ENCODE results near the gene GZMA.
"Not testable (repeated sequence)": the region's sequence is repeated elsewhere in the genome, so short reads cannot be mapped to it uniquely, and the experiment has no call there.

Gene GZMA

DNA sequence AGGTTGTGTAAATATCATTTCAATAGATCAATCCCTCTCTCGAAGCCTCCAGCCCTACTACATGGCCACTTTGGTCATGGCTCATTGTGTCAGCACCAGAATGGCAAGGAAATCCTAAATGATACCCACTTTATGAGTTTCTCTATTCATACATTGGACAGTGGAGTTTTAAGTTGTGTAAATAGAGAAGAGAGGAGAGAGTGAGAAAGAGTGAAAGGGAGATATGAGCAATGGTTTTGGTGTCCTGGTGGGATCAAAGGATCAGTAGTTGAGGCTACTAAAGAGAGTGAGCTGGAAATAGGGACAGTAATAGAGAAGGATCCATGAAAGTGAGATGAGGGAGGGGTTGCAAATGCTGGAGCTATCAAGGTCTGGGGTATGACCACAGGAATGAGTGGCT lies 31.5 kb upstream of the GZMA start:
- no peak overlapping the region for H3K4me3 ChIP-seq (ENCODE audit: low read depth, low read length)
- TF ChIP-seq CTCF (conservative IDR thresholded peaks at IDR 0.05; ENCODE audit: low read depth, low read length): no peak
- no peak for DNase-seq (ENCODE audit: low read depth)

DNA sequence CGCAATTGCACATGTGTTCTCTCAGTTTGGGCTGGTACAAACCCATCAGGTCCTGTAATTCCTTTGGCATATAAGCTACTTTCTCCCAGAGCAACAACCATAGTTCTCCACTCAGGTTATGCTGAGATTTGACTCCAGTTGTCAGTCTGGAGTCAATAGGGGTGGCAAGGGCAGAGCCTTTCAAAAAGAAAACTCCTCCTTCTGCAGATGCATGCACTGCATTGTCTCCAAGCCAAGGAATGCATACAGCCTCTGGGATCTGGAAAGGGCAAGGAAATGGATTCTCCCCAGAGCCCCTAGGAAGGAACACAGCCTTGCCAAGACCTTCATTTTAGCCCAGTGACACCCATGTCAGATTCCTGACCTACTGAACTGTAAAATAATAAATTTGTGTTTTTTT lies 31.0 kb upstream of the GZMA start:
- no peak for DNase-seq (ENCODE audit: low read depth)
- TF ChIP-seq CTCF (conservative IDR thresholded peaks at IDR 0.05; ENCODE audit: low read depth, low read length): no peak
- no peak overlapping the region for H3K4me3 ChIP-seq (ENCODE audit: low read depth, low read length)

DNA sequence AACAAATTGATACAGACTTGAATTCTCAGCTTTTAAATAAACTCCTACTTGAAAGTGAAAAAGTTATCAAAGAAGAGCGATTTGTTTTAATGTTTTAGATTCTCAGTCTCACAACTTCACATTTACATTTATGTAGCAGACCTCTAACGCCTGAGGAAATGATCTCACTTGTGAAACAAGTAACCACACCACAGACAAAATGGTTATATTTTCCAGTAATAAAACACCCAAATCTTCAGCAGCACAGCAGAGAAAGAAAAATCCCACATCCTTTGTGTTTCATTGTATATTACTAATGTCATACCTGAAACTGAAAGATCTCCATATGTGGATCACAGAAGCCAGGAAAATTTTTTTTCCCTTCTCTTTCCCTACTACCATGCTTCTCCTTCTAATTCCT lies 29.8 kb upstream of the GZMA start:
- no peak for TF ChIP-seq CTCF (conservative IDR thresholded peaks at IDR 0.05; ENCODE audit: low read depth, low read length)
- DNase-seq (ENCODE audit: low read depth): peak; percentile 6
- no peak overlapping the region for H3K4me3 ChIP-seq (ENCODE audit: low read depth, low read length)

DNA sequence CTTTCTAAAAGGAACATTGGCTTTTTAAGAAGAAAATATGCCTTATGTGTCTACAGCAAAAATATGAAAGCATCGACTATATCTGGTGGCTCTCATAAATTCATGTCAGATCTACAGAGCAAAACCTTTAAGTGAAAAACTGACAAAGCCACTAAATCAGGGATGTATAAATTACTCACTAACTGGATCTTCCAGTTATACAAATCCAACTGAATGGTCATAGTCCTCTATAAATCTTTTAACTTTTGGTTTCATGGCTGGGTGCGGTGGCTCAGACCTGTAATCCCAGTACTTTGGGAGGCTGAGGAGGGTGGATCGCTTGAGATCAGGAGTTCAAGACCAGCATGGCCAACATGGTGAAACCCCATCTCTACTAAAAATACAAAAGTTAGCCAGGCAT lies 29.2 kb upstream of the GZMA start:
- no peak overlapping the region for H3K4me3 ChIP-seq (ENCODE audit: low read depth, low read length)
- no peak for TF ChIP-seq CTCF (conservative IDR thresholded peaks at IDR 0.05; ENCODE audit: low read depth, low read length)
- no peak for DNase-seq (ENCODE audit: low read depth)

DNA sequence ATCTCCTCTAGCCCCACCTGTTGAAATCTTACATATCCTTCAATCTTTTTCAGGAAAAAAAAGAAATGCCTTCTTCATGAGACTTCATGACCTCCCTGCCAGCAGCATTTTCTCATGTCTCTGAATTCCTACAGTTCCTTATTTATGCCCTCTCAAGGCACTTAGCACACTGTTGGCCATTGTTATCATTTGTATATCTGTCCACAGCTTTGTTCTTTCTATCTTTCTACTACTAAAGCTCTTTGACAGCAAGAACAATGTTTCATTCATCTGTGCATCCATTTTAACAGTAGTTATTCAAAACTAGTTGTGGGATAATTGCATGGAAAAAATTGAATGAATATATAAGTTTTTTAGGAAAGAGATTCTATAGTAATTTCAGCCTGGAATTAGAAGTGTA lies 20.9 kb upstream of the GZMA start:
- TF ChIP-seq CTCF (conservative IDR thresholded peaks at IDR 0.05; ENCODE audit: low read depth, low read length): no peak
- DNase-seq (ENCODE audit: low read depth): no peak
- H3K4me3 ChIP-seq (ENCODE audit: low read depth, low read length): no peak overlapping the region

GRCh38 chr5:55089301-55089700 lies 13.1 kb upstream of the GZMA start:
- DNase-seq (ENCODE audit: low read depth); H3K4me3 ChIP-seq (ENCODE audit: low read depth, low read length): not testable (repeated sequence)

DNA sequence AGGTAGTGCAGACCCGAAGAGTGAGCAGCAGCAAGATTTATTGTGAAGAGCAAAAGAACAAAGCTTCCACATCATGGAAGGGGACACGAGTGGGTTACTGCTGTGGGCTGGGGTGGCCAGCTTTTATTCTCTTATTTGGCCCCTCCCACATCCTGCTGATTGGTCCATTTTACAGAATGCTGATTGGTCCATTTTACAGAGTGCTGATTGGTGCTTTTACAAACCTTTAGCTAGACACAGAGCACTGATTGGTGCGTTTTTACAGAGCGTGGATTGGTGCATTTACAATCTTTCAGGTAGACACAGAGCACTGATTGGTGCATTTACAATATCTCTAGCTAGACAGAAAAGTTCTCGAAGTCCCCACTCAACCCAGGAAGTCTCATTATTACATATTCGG lies 11.4 kb upstream of the GZMA start:
- DNase-seq (ENCODE audit: low read depth); H3K4me3 ChIP-seq (ENCODE audit: low read depth, low read length): not testable (repeated sequence)

- TF ChIP-seq CTCF (conservative IDR thresholded peaks at IDR 0.05; ENCODE audit: low read depth, low read length): no peak
- no peak for DNase-seq (ENCODE audit: low read depth)
- H3K4me3 ChIP-seq (ENCODE audit: low read depth, low read length): no peak overlapping the region
Measured at GRCh38 chr5:55096182-55096581, 6.3 kb upstream of the GZMA start.

Measured in choroid plexus epithelial cell (primary cell).